Liver (tissue), 3 donors: Measurements from ENCODE around the gene CEP57.
A peak's percentile ranks its signal among the peaks of the same experiment; 100 is the strongest.

Experiments used
- EGR1 ChIP-seq, 2 donors: IDR thresholded peaks; 2 replicates each; pipeline ENCODE4 v1.6.1; 2016 to 2018; ENCODE audit warnings: antibody characterized with exemption in 2 of 2, low read depth in 2 of 2
- FOXA1 ChIP-seq: IDR thresholded peaks from 2 replicates; pipeline ENCODE4 v1.6.1; 2016; ENCODE audit warnings: antibody characterized with exemption
- GABPA ChIP-seq, 2 donors: IDR thresholded peaks in 1 of 2; conservative IDR thresholded peaks in 1 of 2; 2 replicates each; pipeline ENCODE4 v1.6.1; 2016; ENCODE audit warnings: antibody characterized with exemption in 2 of 2, mild to moderate bottlenecking in 1 of 2, moderate library complexity in 1 of 2
- JUND ChIP-seq, 2 donors: IDR thresholded peaks; 2 replicates each; pipeline ENCODE4 v1.6.1; 2016; ENCODE audit warnings: antibody characterized with exemption in 2 of 2
- RAD21 ChIP-seq, 2 donors: IDR thresholded peaks; 2 replicates each; pipeline ENCODE4 v1.6.1; 2016; ENCODE audit warnings: antibody characterized with exemption in 2 of 2, mild to moderate bottlenecking in 2 of 2
- RXRA ChIP-seq, 2 donors: IDR thresholded peaks; 2 replicates each; pipeline ENCODE4 v1.6.1; 2017 to 2018; ENCODE audit warnings: antibody characterized with exemption in 2 of 2, mild to moderate bottlenecking in 1 of 2
- SP1 ChIP-seq: IDR thresholded peaks from 2 replicates; pipeline ENCODE4 v1.6.1; 2018; ENCODE audit warnings: antibody characterized with exemption, mild to moderate bottlenecking
- TAF1 ChIP-seq: conservative IDR thresholded peaks from 2 replicates; pipeline ENCODE4 v1.6.1; 2016; ENCODE audit warnings: antibody characterized with exemption, mild to moderate bottlenecking
- YY1 ChIP-seq: IDR thresholded peaks from 2 replicates; pipeline ENCODE4 v1.6.1; 2016; ENCODE audit warnings: antibody characterized with exemption, mild to moderate bottlenecking
- TF ChIP-seq, protein P1 (sequence below): fragments of 150-350 bp; IDR thresholded peaks from 2 replicates; pipeline ENCODE4 v1.5.1; 2017; ENCODE audit warnings: improper control_type of control experiment, low read depth, low read length; ENCODE audit not compliant: missing input control
- TF ChIP-seq, protein P2 (sequence below): IDR thresholded peaks from 2 replicates; pipeline ENCODE4 v1.6.1; 2016; ENCODE audit warnings: antibody characterized with exemption, mild to moderate bottlenecking
- TF ChIP-seq, protein P3 (sequence below): IDR thresholded peaks from 2 replicates; pipeline ENCODE4 v1.6.1; 2016; ENCODE audit warnings: antibody characterized with exemption
- TF ChIP-seq, protein P4 (sequence below): IDR thresholded peaks from 2 replicates; pipeline ENCODE4 v1.6.1; 2016; ENCODE audit warnings: antibody characterized with exemption
- TF ChIP-seq, protein P5 (sequence below): IDR thresholded peaks from 2 replicates; pipeline ENCODE4 v1.6.1; 2016; ENCODE audit warnings: antibody characterized with exemption
- donor health status: healthy.
- donor health status: healthy.

DNA sequence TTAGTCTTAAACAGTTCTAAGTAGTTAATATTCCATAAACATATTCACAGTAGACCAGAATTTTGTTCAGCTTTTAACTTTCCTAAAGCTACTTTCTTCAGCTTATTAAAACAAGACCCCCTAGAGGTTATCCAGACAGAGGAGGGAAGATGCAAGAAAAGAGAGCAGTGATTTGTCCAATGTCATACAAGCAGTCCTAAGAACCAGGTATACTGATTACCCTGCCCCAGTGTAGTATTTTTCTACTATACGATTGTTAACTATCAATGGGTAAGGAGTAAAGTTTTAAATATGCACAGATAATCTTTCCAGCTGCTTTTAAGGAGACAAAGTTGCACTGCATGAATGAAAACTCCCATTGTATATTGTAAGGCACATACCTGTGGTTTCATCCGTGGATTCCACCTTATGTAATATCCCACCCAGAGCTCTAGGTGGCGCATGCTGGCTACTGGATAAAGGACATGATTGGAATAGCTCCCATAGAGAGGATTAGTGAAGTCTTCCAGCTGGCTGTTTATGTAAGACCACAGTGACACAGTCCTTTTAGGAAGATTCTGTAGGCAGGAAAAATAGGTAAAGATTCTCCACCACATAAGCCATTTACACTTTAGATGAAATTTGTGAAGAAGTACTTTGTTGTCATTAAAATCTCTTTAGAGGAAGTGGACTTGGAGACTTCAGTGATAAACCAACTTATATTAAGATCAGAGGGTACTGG lies 45.6 kb downstream of the CEP57 start:
- TF ChIP-seq SP1 (no peak), FOXA1 (no peak), RAD21 (IDR thresholded peaks at IDR 0.05) (peak; percentile 90 to 93), JUND (IDR thresholded peaks at IDR 0.05) (no peak), GABPA (IDR thresholded peaks at IDR 0.05 in 1 of 2, conservative IDR thresholded peaks at IDR 0.05 in 1 of 2) (no peak), EGR1 (IDR thresholded peaks at IDR 0.05; ENCODE audit: low read depth in 2 of 2) (no peak), TAF1 (no peak), RXRA (IDR thresholded peaks at IDR 0.05) (no peak), YY1 (no peak)
- TF ChIP-seq, protein P1, sequence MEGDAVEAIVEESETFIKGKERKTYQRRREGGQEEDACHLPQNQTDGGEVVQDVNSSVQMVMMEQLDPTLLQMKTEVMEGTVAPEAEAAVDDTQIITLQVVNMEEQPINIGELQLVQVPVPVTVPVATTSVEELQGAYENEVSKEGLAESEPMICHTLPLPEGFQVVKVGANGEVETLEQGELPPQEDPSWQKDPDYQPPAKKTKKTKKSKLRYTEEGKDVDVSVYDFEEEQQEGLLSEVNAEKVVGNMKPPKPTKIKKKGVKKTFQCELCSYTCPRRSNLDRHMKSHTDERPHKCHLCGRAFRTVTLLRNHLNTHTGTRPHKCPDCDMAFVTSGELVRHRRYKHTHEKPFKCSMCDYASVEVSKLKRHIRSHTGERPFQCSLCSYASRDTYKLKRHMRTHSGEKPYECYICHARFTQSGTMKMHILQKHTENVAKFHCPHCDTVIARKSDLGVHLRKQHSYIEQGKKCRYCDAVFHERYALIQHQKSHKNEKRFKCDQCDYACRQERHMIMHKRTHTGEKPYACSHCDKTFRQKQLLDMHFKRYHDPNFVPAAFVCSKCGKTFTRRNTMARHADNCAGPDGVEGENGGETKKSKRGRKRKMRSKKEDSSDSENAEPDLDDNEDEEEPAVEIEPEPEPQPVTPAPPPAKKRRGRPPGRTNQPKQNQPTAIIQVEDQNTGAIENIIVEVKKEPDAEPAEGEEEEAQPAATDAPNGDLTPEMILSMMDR, result peak; percentile 83
- TF ChIP-seq, protein P2, sequence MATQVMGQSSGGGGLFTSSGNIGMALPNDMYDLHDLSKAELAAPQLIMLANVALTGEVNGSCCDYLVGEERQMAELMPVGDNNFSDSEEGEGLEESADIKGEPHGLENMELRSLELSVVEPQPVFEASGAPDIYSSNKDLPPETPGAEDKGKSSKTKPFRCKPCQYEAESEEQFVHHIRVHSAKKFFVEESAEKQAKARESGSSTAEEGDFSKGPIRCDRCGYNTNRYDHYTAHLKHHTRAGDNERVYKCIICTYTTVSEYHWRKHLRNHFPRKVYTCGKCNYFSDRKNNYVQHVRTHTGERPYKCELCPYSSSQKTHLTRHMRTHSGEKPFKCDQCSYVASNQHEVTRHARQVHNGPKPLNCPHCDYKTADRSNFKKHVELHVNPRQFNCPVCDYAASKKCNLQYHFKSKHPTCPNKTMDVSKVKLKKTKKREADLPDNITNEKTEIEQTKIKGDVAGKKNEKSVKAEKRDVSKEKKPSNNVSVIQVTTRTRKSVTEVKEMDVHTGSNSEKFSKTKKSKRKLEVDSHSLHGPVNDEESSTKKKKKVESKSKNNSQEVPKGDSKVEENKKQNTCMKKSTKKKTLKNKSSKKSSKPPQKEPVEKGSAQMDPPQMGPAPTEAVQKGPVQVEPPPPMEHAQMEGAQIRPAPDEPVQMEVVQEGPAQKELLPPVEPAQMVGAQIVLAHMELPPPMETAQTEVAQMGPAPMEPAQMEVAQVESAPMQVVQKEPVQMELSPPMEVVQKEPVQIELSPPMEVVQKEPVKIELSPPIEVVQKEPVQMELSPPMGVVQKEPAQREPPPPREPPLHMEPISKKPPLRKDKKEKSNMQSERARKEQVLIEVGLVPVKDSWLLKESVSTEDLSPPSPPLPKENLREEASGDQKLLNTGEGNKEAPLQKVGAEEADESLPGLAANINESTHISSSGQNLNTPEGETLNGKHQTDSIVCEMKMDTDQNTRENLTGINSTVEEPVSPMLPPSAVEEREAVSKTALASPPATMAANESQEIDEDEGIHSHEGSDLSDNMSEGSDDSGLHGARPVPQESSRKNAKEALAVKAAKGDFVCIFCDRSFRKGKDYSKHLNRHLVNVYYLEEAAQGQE, result no peak
- TF ChIP-seq, protein P3, sequence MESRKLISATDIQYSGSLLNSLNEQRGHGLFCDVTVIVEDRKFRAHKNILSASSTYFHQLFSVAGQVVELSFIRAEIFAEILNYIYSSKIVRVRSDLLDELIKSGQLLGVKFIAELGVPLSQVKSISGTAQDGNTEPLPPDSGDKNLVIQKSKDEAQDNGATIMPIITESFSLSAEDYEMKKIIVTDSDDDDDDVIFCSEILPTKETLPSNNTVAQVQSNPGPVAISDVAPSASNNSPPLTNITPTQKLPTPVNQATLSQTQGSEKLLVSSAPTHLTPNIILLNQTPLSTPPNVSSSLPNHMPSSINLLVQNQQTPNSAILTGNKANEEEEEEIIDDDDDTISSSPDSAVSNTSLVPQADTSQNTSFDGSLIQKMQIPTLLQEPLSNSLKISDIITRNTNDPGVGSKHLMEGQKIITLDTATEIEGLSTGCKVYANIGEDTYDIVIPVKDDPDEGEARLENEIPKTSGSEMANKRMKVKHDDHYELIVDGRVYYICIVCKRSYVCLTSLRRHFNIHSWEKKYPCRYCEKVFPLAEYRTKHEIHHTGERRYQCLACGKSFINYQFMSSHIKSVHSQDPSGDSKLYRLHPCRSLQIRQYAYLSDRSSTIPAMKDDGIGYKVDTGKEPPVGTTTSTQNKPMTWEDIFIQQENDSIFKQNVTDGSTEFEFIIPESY, result no peak
- TF ChIP-seq, protein P4, sequence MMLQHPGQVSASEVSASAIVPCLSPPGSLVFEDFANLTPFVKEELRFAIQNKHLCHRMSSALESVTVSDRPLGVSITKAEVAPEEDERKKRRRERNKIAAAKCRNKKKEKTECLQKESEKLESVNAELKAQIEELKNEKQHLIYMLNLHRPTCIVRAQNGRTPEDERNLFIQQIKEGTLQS, result no peak
- TF ChIP-seq, protein P5, sequence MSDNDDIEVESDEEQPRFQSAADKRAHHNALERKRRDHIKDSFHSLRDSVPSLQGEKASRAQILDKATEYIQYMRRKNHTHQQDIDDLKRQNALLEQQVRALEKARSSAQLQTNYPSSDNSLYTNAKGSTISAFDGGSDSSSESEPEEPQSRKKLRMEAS, result no peak
